Osteoblast (primary cell): ENCODE measurements around the gene SNAI1. TPM values are rescaled to one million over a fixed set of nuclear protein-coding genes. Genes with fewer than 3 reads are reported as not detected.
"Not testable (repeated sequence)": the region's sequence is repeated elsewhere in the genome, so short reads cannot be mapped to it uniquely, and the experiment has no call there.

Experiments used
- DNase-seq: peaks from one replicate; pipeline ENCODE4 v3.0.0; 2011; ENCODE audit warnings: low spot score, mixed read lengths; ENCODE audit not compliant: insufficient read length; ENCODE audit errors: missing footprints
- H2AFZ ChIP-seq: 2 replicates; pipeline ENCODE4 v1.6.0; 2011; ENCODE audit warnings: mild to moderate bottlenecking, low read length
- H3K27ac ChIP-seq: 2 replicates; pipeline ENCODE4 v1.5.1; 2011; ENCODE audit warnings: mild to moderate bottlenecking, low read depth, low read length, moderate library complexity
- H3K27me3 ChIP-seq: 2 replicates; pipeline ENCODE4 v1.6.0; 2012; ENCODE audit warnings: mild to moderate bottlenecking, control low read depth, inconsistent platforms, low read length, moderate library complexity; ENCODE audit not compliant: insufficient read depth
- H3K36me3 ChIP-seq: 2 replicates; pipeline ENCODE4 v1.5.1; 2011; ENCODE audit warnings: mild to moderate bottlenecking, low read length, control low read depth, moderate library complexity; ENCODE audit not compliant: insufficient read depth
- H3K4me1 ChIP-seq: 2 replicates; pipeline ENCODE4 v1.5.1; 2011; ENCODE audit warnings: mild to moderate bottlenecking, low read length, control low read depth, moderate library complexity; ENCODE audit not compliant: insufficient read depth
- H3K4me2 ChIP-seq: 2 replicates; pipeline ENCODE4 v1.6.0; 2011; ENCODE audit warnings: mild to moderate bottlenecking, low read length; ENCODE audit not compliant: insufficient read depth
- H3K4me3 ChIP-seq: fragments of 200-600 bp; sonication (generic); 3 replicates; pipeline ENCODE4 v1.5.1; 2012; ENCODE audit warnings: mild to moderate bottlenecking, low read length, inconsistent platforms; ENCODE audit not compliant: insufficient read depth
- H3K79me2 ChIP-seq: 2 replicates; pipeline ENCODE4 v1.6.0; 2012; ENCODE audit warnings: mild to moderate bottlenecking, low read length, control low read depth, inconsistent platforms; ENCODE audit not compliant: insufficient read depth
- H3K9me3 ChIP-seq: 2 replicates; pipeline ENCODE4 v1.5.1; 2011; ENCODE audit warnings: low read depth, low read length, control low read depth
- H4K20me1 ChIP-seq: 2 replicates; pipeline ENCODE4 v1.6.0; 2012; ENCODE audit warnings: mild to moderate bottlenecking, low read length, control low read depth; ENCODE audit not compliant: insufficient read depth
- total RNA-seq: library from RNA; depleted of rRNA; stranded (reverse); fragments of >200 nt; gene quantifications from 2 replicates; pipeline ENCODE4 v1.2.3, GENCODE V29; 2012
- TF ChIP-seq, protein P1 (sequence below): IDR thresholded peaks from 2 replicates; pipeline ENCODE4 v1.5.1; 2011; ENCODE audit warnings: mild to moderate bottlenecking, low read depth, low read length, moderate library complexity; ENCODE audit errors: extremely low read depth

SNAI1 gene
- total RNA-seq, 1 donor, result 1.8 TPM

DNA sequence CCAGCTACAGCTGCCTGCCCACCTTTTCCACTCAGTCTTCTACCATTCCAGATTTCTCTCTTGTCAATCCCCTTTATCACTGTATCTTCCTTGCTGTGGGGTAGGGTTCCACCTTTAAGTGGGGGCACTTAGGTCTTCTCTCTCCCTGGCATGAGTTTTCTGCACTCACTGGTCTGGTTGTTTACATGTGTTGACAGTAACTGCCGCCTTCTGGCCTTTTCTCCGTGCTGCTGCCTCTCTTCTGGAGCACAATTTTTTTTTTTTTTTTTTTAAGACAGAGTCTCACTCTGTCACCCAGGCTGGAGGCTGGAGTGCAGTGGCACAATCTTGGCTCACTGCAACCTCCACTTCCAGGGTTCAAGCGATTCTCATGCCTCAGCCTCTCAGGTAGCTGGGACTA lies 34.6 kb upstream of the SNAI1 start:
- no peak overlapping the region for H3K4me3 ChIP-seq
- H3K9me3 ChIP-seq, result no peaks in the 10 kb centered on the region
- H3K27ac ChIP-seq, result peak overlapping the region; percentile 78
- H3K36me3 ChIP-seq, result peaks cover 69% of the 10 kb centered on the region
- no peak overlapping the region for H2AFZ ChIP-seq
- H3K79me2 ChIP-seq, result peaks cover 35% of the 10 kb centered on the region
- TF ChIP-seq, protein P1, sequence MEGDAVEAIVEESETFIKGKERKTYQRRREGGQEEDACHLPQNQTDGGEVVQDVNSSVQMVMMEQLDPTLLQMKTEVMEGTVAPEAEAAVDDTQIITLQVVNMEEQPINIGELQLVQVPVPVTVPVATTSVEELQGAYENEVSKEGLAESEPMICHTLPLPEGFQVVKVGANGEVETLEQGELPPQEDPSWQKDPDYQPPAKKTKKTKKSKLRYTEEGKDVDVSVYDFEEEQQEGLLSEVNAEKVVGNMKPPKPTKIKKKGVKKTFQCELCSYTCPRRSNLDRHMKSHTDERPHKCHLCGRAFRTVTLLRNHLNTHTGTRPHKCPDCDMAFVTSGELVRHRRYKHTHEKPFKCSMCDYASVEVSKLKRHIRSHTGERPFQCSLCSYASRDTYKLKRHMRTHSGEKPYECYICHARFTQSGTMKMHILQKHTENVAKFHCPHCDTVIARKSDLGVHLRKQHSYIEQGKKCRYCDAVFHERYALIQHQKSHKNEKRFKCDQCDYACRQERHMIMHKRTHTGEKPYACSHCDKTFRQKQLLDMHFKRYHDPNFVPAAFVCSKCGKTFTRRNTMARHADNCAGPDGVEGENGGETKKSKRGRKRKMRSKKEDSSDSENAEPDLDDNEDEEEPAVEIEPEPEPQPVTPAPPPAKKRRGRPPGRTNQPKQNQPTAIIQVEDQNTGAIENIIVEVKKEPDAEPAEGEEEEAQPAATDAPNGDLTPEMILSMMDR, result no peak
- no peak for DNase-seq
- H4K20me1 ChIP-seq, result peaks cover 17% of the 10 kb centered on the region
- no peaks in the 10 kb centered on the region for H3K27me3 ChIP-seq
- H3K4me2 ChIP-seq, result no peak overlapping the region
- peaks cover 42% of the 10 kb centered on the region for H3K4me1 ChIP-seq

DNA sequence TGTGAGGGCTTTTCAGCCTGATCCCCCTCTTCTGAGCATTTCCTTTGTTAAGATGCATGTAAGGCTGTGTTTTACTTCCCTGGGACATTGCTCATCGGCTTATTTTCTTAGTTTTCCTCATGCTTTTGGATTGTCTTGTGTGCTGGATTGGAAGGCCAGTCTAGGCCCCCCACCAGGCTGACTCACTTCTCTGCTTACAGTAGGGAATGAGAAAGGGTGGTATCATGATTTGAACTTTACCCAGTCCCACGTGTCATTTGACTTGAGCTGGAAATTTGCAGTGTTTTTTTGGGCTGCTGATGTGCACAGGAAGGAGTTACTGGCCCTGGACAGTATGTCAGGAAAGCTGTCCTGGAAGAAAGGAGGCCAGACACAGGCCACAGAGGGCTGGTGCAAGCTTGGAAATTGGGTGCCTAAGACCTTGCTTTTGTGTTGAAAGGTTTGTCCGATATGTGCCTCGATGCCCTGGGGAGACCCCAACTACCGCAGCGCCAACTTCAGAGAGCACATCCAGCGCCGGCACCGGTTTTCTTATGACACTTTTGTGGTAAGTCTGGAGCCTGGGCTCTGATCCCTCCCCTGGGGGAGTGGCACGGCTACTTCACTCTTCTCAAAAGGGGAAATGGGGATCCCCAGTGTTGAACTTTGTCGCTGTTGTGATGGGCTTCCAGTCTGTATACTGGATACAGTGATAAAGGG lies 33.8 kb upstream of the SNAI1 start:
- H3K27ac ChIP-seq, result peak overlapping the region; percentile 78
- peak; percentile 95 for DNase-seq
- no peak overlapping the region for H3K4me3 ChIP-seq
- peaks cover 72% of the 10 kb centered on the region for H3K36me3 ChIP-seq
- peaks cover 31% of the 10 kb centered on the region for H3K79me2 ChIP-seq
- H2AFZ ChIP-seq, result no peak overlapping the region
- peaks cover 42% of the 10 kb centered on the region for H3K4me1 ChIP-seq
- no peaks in the 10 kb centered on the region for H3K9me3 ChIP-seq
- no peaks in the 10 kb centered on the region for H3K27me3 ChIP-seq
- peak overlapping the region; percentile 46 for H3K4me2 ChIP-seq
- TF ChIP-seq, protein P1, result no peak
- peaks cover 20% of the 10 kb centered on the region for H4K20me1 ChIP-seq

DNA sequence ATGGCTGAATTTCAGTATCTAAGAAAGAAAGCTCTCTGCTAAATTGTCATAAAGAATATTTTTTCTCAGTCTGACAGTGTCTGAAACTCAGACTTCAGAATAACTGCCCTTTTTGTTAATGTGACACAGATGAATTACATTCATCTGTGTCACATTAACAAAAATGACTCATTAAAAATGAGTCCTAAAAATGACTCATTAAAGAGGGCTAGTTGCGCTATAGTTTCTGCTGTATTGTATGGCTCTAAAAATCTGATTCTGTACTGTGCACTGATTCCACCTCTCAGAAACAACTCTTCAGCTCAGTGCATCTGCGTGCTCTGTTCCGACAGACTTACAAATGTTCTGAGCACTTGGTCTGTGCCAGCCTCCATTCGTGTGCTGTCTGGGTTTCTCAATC lies 31.6 kb upstream of the SNAI1 start:
- H3K4me2 ChIP-seq, result peak overlapping the region; percentile 31
- peak; percentile 85 for DNase-seq
- no peaks in the 10 kb centered on the region for H3K9me3 ChIP-seq
- H3K4me1 ChIP-seq, result peaks cover 42% of the 10 kb centered on the region
- H4K20me1 ChIP-seq, result peaks cover 21% of the 10 kb centered on the region
- TF ChIP-seq, protein P1, result no peak
- no peak overlapping the region for H3K4me3 ChIP-seq
- no peak overlapping the region for H2AFZ ChIP-seq
- H3K36me3 ChIP-seq, result peaks cover 71% of the 10 kb centered on the region
- no peaks in the 10 kb centered on the region for H3K27me3 ChIP-seq
- H3K27ac ChIP-seq, result peak overlapping the region; percentile 74
- H3K79me2 ChIP-seq, result peaks cover 14% of the 10 kb centered on the region

DNA sequence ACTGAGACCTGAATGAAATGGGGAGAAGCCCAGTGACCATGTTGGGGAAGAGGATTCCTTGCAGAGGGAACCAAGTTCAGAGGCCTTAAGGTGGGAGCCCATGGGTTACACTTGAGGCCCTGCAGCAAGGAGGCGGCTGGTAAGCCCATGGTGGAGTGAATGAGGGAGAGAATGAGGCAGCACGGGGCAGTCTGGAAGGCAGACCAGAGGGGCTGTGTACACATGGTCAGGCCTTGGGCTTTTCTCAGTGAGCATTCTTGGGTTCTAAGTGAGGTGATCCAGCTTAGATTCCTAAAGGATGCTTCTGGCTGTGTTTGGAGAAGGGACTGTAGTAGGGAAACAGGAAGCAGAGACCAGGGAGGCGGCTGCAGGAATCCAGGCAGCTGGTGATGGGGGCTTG lies 27.6 kb upstream of the SNAI1 start:
- peaks cover 21% of the 10 kb centered on the region for H4K20me1 ChIP-seq
- no peak overlapping the region for H3K4me3 ChIP-seq
- DNase-seq, result no peak
- H3K36me3 ChIP-seq, result peaks cover 48% of the 10 kb centered on the region
- H3K27me3 ChIP-seq, result no peaks in the 10 kb centered on the region
- H3K4me2 ChIP-seq, result no peak overlapping the region
- no peaks in the 10 kb centered on the region for H3K9me3 ChIP-seq
- H2AFZ ChIP-seq, result no peak overlapping the region
- H3K27ac ChIP-seq, result no peak overlapping the region
- peaks cover 5% of the 10 kb centered on the region for H3K79me2 ChIP-seq
- TF ChIP-seq, protein P1, result no peak
- H3K4me1 ChIP-seq, result peaks cover 22% of the 10 kb centered on the region

DNA sequence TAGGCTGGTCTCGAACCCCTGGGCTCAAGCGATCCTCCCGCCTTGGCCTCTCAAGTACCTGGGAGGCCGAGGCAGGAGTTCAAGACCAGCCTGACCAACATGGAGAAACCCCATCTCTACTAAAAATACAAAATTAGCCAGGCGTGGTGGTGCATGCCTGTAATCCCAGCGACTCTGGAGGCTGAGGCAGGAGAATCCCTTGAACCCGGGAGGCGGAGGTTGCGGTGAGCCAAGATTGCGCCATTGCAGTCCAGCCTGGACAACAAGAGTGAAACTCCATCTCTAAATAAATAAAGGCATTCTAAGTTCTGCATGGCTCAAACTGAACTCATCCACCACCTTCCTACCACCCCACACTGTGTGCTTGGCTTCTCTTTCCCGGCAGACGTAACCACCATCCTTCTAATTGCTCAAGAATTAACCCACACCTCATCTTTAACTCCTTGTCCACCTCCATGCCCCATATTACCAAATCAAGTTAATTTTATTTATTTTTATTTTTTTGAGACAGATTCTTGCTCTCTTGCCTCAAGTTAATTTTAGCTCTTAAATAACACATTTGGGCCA lies 26.9 kb upstream of the SNAI1 start:
- DNase-seq, H3K4me3 ChIP-seq, H3K4me2 ChIP-seq, H3K9me3 ChIP-seq, H3K27ac ChIP-seq, H2AFZ ChIP-seq, H3K27me3 ChIP-seq, H3K79me2 ChIP-seq: not testable (repeated sequence)
- H4K20me1 ChIP-seq, result peaks cover 21% of the 10 kb centered on the region
- H3K4me1 ChIP-seq, result peaks cover 14% of the 10 kb centered on the region
- H3K36me3 ChIP-seq, result peaks cover 42% of the 10 kb centered on the region
